Non-pigmented ciliary epithelial cell (primary cell): ENCODE data around the gene IRF5.

Experiments used
- DNase-seq: peaks from one replicate; pipeline ENCODE4 v3.0.0-alpha.2; 2010; ENCODE audit warnings: low read depth

IRF5 gene, protein sequence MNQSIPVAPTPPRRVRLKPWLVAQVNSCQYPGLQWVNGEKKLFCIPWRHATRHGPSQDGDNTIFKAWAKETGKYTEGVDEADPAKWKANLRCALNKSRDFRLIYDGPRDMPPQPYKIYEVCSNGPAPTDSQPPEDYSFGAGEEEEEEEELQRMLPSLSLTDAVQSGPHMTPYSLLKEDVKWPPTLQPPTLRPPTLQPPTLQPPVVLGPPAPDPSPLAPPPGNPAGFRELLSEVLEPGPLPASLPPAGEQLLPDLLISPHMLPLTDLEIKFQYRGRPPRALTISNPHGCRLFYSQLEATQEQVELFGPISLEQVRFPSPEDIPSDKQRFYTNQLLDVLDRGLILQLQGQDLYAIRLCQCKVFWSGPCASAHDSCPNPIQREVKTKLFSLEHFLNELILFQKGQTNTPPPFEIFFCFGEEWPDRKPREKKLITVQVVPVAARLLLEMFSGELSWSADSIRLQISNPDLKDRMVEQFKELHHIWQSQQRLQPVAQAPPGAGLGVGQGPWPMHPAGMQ

DNA sequence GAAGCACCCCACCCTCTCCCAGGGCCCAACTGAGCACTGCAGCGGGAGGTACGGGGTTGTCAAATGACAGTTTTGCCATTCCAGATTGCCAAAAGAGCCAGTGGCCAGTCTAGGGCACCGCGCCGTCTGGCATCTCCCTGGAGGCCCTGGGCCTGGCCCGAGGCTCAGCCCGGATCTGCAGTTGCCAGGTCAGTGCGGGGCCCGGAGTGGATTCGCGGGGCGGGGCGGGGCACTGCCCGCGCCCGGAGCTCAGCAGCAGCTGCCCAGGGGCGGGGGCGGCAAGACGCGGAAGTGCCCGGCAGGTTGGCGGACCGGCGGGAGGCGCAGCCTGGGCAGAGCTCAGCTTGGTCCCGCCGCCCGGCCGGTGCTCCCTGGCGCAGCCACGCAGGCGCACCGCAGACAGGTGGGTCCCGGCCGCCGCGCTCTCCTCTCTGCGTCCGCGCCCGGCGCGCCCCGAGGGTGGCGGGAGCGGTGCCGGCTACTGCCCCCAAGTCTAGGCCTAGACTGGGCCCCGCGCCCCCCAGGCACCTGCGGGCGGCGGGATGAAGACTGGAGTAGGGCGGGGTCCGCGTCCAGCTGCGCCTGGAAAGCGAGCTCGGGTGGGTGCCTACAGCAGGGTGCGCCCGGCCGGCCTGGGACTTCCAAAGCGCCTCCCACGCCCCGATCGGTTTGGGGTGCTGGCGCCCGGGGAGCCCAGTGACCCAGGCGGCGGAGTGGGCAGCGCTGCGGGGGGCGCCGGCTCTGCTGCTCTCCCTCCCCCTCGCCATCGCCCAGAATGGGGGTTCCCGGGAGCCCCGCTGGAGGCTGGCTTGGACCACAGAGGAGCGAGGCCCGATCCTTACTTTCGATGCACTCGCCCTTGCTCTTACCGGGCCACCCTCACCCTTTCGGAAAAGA lies at the start of gene IRF5:
Gene IRF5, plus strand, starts transcription at position 281 of the 897 bp plus-strand sequence. CDS start 4,155 bp downstream, outside the sequence.
- no peak for DNase-seq

- no peak for DNase-seq
These were observed 49.5 kb upstream of the IRF5 start for GRCh38 chr7:128888039-128888755.

DNA sequence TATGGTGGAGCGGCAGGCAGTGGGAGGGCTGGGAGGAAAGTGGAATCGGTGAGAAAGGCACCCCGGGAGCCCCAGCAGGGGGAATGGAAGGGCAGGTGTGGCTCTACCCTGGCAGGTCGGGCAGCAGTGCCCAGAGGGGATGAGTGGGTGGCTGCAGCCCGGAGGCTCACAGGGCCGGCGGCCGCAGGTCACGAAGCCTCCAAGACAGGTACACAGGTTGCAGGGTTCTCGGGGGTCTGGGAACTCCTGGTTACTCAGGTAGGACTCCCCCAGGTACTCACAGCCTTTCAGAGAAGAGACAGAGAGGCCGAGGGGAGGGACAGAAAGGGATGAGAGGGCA lies 49.0 kb upstream of the IRF5 start:
- no peak for DNase-seq

- DNase-seq: no peak
These were observed 48.6 kb upstream of the IRF5 start for GRCh38 chr7:128889121-128889520.

DNA sequence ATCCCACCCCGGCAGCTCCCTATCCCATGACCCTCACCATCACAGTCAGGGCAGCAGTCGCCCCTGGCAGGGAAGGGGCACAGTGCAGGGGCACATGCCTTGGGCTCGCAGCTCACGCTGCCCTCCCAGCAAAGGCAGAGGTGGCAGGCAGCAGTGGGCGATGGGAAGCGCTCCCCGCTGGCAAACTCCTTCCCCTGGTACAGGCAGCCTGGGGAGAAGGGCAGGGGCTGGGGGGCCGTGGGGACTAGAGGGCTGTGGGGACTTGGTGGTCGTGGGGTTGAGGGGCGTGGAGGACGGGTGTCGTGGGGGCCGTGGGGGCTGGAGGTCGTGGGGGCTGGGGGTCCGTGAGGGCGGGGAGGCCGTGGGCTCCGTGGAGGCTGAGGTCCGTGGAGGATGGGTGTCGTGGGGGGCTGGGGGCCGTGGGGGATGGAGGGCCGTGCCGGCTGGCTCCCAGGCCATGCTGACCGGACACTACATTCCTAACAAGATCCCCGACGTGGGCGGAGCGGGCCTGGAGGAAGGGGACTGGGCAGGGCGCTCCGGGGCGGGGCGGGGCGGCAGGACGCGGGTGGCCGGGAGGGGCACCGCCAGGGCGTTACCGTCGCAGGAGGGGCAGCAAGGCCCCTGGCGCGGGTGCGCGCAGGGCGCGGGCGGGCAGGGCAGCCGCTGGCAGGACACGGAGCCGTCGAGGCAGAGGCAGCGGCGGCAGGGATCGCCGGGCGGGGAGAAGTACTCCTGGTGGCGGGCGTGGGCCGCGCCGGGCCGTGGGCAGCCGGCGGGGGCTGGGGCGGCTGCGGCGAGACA lies 47.2 kb upstream of the IRF5 start:
- no peak for DNase-seq

DNA sequence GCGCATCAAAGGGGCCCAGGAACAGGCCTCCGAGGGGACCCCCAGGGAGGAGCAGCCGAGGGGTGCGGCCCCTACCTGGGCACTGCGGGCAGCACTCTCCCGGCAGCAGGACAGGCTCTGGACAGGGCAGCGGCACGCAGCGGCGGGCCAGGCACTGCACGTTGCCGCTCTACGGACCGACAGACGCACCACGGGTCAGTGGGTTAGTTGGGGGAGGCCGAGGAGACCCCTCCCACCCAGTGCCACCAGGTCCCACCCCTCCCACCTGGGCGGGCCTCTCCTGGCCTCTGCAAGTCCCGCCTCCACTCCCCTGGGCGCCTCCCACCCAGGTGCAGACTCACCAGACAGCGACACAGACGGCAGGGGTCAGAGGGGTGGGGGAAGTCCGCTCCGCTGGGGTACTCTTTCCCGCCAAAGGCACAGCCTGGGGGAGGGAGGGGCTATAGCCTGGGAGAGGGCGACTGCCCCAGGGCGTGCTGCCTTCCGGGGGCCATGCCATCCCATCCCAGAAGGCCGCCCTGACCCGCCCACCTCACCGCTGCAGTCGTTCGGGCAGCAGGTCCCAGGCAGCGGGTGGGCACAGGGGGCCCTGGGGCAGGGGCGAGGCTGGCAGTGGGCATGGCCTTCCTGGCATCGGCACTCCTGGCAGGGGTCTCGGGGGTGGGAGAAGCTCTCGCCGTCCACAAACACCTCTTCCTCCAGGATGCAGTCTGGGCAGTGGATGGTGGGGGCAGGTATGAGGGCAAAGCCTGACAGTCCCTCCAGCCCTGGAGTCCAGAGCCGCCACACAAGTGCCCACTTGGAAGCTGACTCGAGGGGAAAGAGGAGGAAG lies 46.4 kb upstream of the IRF5 start:
- DNase-seq: no peak

DNA sequence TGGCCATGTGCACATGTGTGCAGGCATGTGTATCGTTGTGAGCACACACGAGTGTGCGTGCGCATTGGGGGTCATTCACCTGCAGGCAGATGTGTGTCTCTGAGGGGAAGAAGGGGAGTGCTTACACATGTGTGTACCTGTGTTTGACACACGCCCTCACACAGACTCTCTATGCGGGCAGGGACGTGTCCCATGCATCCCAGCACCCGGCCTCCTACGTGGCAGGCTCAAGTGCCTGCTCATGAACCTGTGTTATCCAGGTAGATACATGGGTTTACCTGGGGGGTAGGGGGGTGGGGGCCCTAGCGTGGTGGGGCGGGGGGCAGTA lies 45.8 kb upstream of the IRF5 start:
- DNase-seq: no peak

DNA sequence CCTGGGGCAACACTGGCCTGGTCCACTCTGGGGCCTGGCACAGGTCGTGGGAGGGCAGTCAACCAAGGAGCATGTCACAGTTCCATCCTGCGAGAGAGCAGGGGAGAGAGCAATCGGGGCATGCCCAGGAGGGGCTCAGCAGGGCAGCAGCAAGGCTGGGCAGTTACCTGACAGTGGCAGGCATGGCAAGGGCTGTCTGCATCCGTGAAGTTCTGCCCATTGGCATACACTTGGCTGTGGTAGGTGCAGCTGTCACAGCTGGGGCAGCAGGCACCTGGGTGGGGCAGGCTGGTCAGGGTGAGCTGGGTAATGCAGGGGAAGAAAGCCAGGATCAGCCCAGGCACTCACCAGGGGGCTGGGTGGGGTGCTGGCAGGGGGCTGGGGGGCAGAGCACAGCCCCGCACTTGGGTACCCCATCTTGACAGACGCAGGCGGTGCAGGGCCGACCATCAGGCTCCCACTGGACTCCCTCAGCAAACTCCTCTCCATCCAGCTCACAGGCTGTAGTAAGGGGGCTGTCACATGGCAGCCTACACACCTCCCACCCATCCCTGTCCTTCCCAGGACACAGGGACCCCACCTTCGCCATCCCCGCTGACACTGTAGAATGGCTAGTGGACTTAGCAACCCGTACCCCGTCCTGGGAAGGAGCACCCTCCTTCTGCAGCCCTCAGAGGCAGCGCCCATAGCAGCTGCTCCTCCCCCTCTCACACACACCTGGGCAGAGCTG lies 45.0 kb upstream of the IRF5 start:
- no peak for DNase-seq

DNA sequence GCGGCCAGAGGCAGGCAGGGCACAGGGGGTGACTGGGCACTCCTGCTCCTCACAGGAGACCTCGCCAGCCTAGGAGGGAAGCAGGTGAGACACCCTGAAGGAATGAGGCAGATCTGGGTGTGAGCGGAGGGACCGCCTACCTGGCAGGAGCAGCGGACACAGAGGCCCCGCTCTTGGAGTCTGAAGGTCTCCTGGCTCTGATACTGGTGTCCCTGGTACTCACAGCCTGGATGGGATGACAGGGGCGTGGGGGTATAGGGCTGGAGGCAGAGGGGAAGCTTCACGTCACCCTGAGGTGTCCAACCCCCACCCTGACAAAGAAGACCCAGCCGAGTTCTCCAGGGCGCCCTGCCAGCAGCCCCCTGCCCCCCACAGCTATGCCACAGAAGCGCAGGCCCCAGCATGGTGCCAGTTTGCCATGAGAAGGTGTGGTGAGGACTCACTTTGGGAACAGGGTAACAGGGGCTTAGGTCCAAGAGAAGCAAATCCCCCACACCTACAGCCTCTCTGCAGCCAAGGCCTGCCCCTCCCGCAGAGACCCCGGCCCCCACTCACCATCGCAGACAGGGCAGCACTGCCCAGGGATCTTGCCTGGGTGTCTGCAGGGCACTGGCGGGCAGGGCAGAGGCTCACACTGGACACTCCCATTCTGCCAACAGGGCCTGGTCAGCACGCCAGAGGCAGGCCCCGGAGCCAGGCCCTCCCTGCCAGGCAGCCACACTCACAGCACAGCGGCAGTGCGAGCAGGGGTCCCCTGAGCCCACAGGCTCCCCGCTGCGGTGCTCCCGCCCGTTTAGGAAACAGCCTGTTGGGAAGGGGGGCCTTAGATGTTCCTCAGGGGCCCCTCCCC lies 44.3 kb upstream of the IRF5 start:
- no peak for DNase-seq

GRCh38 chr7:128894101-128894440 lies 43.7 kb upstream of the IRF5 start:
- DNase-seq: no peak

DNA sequence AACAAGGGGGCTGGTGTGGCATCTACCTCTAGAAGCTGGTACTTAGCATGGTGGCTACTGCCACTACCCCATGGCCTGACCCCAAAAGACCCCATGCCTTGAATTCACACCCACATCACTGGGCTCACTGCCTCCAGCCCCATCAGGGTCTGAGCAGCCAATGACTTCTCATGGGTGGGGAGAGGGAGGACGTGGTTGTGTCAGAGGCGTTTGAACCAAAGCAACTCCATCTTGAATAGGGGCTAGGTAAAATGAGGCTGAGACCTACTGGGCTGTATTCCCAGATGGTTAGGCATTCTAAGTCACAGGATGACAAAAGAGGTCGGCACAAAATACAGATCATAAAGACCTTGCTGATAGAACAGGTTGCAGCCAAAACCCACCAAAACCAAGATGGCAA lies 42.4 kb upstream of the IRF5 start:
- no peak for DNase-seq

- DNase-seq: no peak
These were observed 38.3 kb upstream of the IRF5 start for GRCh38 chr7:128899392-128899791.

DNA sequence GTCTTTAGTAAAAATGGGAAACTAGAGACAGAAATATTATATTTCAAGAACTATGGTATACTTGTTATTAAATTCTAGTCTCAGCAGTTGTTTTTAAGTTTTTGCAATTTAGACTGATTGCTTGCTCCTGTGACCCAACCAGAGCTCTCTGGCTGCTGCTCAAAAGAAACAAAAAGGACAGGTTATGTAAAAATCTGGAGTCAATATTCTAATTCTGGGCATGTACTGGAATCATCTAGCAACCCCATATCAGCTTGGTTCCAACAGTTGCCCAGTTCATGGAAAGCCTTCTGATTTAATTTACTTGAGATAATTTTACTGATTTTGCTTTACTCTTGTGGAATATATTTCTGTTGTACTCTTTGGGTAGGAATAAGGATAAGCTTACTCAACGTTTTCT lies 37.5 kb upstream of the IRF5 start:
- no peak for DNase-seq

GRCh38 chr7:128902761-128903585 lies 34.8 kb upstream of the IRF5 start:
- no peak for DNase-seq

- no peak for DNase-seq
These were observed 33.9 kb upstream of the IRF5 start for GRCh38 chr7:128903621-128904361.

DNA sequence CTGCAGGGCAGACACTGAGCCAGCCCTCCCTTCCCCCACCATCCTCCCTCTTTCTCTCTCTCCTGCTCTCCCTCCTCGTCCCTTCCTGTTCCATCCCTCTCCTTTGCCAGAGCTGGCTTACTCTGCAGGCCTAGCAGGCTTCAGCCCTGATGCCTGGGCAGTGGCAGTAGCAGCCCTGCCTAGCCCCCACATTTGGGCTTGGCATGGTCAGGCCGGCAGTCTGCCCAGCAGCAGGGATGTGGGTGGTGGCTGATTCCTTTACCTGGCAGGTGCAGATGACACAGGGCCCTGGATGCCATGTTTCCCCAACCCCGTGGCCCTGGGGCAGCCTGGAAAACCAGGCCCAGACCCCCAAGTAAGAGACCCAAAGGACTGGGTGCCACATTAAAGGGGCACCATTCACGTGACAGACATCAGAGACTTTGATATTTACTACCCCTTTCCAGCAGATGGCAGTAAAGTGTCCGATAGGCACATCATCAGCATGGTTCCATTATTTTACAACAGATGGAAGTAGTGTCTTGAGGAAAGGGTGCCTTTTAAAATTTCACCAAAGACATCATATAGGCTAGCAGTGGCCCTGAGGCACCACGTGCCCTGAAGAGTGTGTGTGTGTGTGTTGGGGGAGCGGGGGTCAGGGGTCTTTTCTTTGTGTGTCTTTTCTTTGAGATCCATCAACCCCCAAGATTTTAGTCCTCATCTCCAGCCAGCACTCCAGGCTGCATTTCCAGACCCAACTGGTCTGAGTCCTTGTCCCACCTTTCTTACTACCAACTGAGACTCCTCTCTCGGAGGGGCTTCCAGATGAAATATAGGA lies 33.1 kb upstream of the IRF5 start:
- peak; percentile 11 for DNase-seq
